H1 (cell line): ENCODE results near the gene KCNJ18. TPM values are rescaled to one million over a fixed set of nuclear protein-coding genes. Genes with fewer than 3 reads are reported as not detected.
"Not testable (repeated sequence)": the region's sequence is repeated elsewhere in the genome, so short reads cannot be mapped to it uniquely, and the experiment has no call there.

ENCODE experiments used
- CTCF ChIA-PET: fragments of 300-600 bp; sonication (Branson Sonifier 250); formaldehyde crosslinking; loops from one replicate; lab custom pipeline; 2021; ENCODE audit not compliant: partially characterized antibody; lab: Charles Lee
- POLR2A ChIA-PET: fragments of 300-600 bp; sonication (Branson Sonifier 250); formaldehyde crosslinking; loops from one replicate; lab custom pipeline; 2021; ENCODE audit warnings: inconsistent platforms; ENCODE audit not compliant: partially characterized antibody; lab: Charles Lee
- DNase-seq, 2 experiments: peaks; one replicate each; pipeline versions ENCODE4 v3.0.0 to v3.0.0-alpha.2; 2010 to 2022; ENCODE audit warnings: low spot score in 2 of 2, low read depth in 1 of 2, mixed read lengths in 1 of 2
- FAIRE-seq: peaks from 2 replicates; lab custom pipeline; 2011; peaks lifted over from hg19 to GRCh38; lab: Jason Lieb, UNC
- H2AFZ ChIP-seq: 2 replicates; pipeline ENCODE4 v1.8.1; 2012; ENCODE audit warnings: low read length, inconsistent platforms
- H2AK5ac ChIP-seq: 2 replicates; pipeline ENCODE4 v1.6.1; 2013; ENCODE audit warnings: low read depth, low read length
- H2BK120ac ChIP-seq: replicated peaks from 2 replicates; pipeline ENCODE3; 2013; ENCODE audit warnings: low read depth, low read length, inconsistent platforms
- H2BK12ac ChIP-seq: 2 replicates; pipeline ENCODE4 v1.6.1; 2013; ENCODE audit warnings: low read depth, low read length
- H2BK15ac ChIP-seq: 2 replicates; pipeline ENCODE4 v1.6.1; 2013; ENCODE audit warnings: low read length
- H2BK20ac ChIP-seq: 2 replicates; pipeline ENCODE4 v1.6.1; 2013; ENCODE audit warnings: low read length
- H2BK5ac ChIP-seq: 2 replicates; pipeline ENCODE4 v1.6.1; 2013; ENCODE audit warnings: low read depth, low read length
- H3K14ac ChIP-seq: 2 replicates; pipeline ENCODE4 v1.6.1; 2013; ENCODE audit warnings: inconsistent platforms; ENCODE audit not compliant: insufficient read length
- H3K18ac ChIP-seq: 2 replicates; pipeline ENCODE4 v1.6.1; 2013; ENCODE audit warnings: low read length; ENCODE audit errors: extremely low read depth
- H3K23ac ChIP-seq: 2 replicates; pipeline ENCODE4 v1.6.1; 2013; ENCODE audit warnings: inconsistent platforms; ENCODE audit not compliant: insufficient read length
- H3K23me2 ChIP-seq: 2 replicates; pipeline ENCODE4 v1.6.1; 2013; ENCODE audit warnings: low read depth, low read length
- H3K27ac ChIP-seq: 2 replicates; pipeline ENCODE4 v1.6.1; 2011; ENCODE audit warnings: low read depth, low read length, inconsistent platforms
- H3K27me3 ChIP-seq, 4 experiments: replicated peaks in 1 of 4; 1 replicate in 1 of 4; 2 replicates in 3 of 4; pipeline versions ENCODE4 v1.6.1 to v1.8.1; 2011 to 2013; ENCODE audit warnings: low read length in 3 of 4, mild to moderate bottlenecking in 3 of 4, inconsistent platforms in 2 of 4, mixed read lengths in 2 of 4, moderate library complexity in 1 of 4; ENCODE audit not compliant: control insufficient read depth in 3 of 4, insufficient read depth in 3 of 4; ENCODE audit errors: extremely low read depth in 1 of 4
- H3K36me3 ChIP-seq, 4 experiments: 2 replicates each; pipeline versions ENCODE4 v1.6.1 to v1.8.1; 2011 to 2013; ENCODE audit warnings: mild to moderate bottlenecking in 4 of 4, low read length in 3 of 4, moderate library complexity in 2 of 4, control low read depth in 1 of 4, inconsistent platforms in 1 of 4; ENCODE audit not compliant: insufficient read depth in 4 of 4, control insufficient read depth in 2 of 4
- H3K4ac ChIP-seq: replicated peaks from 2 replicates; pipeline ENCODE3; 2013; ENCODE audit warnings: low read length, low read depth, mixed read lengths, inconsistent platforms; ENCODE audit not compliant: insufficient read length
- H3K4me1 ChIP-seq, 4 experiments: replicated peaks in 1 of 4; 1 replicate in 1 of 4; 2 replicates in 3 of 4; pipeline versions ENCODE4 v1.6.1 to v1.8.1; 2011 to 2013; ENCODE audit warnings: low read length in 3 of 4, inconsistent platforms in 2 of 4, mixed read lengths in 1 of 4; ENCODE audit not compliant: insufficient read depth in 4 of 4, control insufficient read depth in 3 of 4
- H3K4me2 ChIP-seq, 2 experiments: 2 replicates each; pipeline versions ENCODE4 v1.6.1 to v1.8.1; 2011 to 2013; ENCODE audit warnings: low read depth in 2 of 2, low read length in 2 of 2, control low read depth in 1 of 2, inconsistent platforms in 1 of 2, mild to moderate bottlenecking in 1 of 2; ENCODE audit not compliant: insufficient read depth in 1 of 2
- H3K4me3 ChIP-seq, 4 experiments: fragments of 200-600, 300-600 bp in 1 of 4; sonication (generic), shearing (Covaris generic), sonication (Bioruptor Twin) in 1 of 4; 2 replicates each; pipeline versions ENCODE4 v1.5.1 to v1.8.1; 2011 to 2016; ENCODE audit warnings: low read length in 4 of 4, low read depth in 3 of 4, control low read depth in 2 of 4, inconsistent platforms in 2 of 4, mild to moderate bottlenecking in 2 of 4, mixed read lengths in 1 of 4, moderate library complexity in 1 of 4; ENCODE audit not compliant: insufficient read depth in 2 of 4; ENCODE audit errors: extremely low read depth in 1 of 4
- H3K56ac ChIP-seq: replicated peaks from 2 replicates; pipeline ENCODE3; 2013; ENCODE audit warnings: low read depth, mild to moderate bottlenecking, mixed read lengths, low read length, inconsistent platforms; ENCODE audit not compliant: insufficient read length
- H3K79me1 ChIP-seq: 2 replicates; pipeline ENCODE4 v1.6.1; 2013; ENCODE audit warnings: low read depth, low read length, control low read depth
- H3K79me2 ChIP-seq, 2 experiments: 2 replicates each; pipeline versions ENCODE4 v1.6.1 to v1.8.1; 2012 to 2013; ENCODE audit warnings: low read length in 2 of 2, mild to moderate bottlenecking in 2 of 2, inconsistent platforms in 1 of 2; ENCODE audit not compliant: insufficient read depth in 2 of 2, control insufficient read depth in 1 of 2
- H3K9ac ChIP-seq, 4 experiments: replicated peaks in 1 of 4; 1 replicate in 1 of 4; 2 replicates in 3 of 4; pipeline versions ENCODE4 v1.6.1 to v1.8.1; 2011 to 2013; ENCODE audit warnings: low read depth in 3 of 4, low read length in 3 of 4, control low read depth in 2 of 4, mild to moderate bottlenecking in 2 of 4, moderate library complexity in 2 of 4, inconsistent platforms in 1 of 4; ENCODE audit errors: extremely low read depth in 1 of 4
- H3K9me3 ChIP-seq, 2 experiments: 2 replicates each; pipeline versions ENCODE4 v1.6.1 to v1.8.1; 2012 to 2013; ENCODE audit warnings: mild to moderate bottlenecking in 2 of 2, moderate library complexity in 2 of 2, control low read depth in 1 of 2, inconsistent platforms in 1 of 2, low read depth in 1 of 2, low read length in 1 of 2, mixed read lengths in 1 of 2; ENCODE audit not compliant: insufficient read depth in 2 of 2
- H4K20me1 ChIP-seq, 2 experiments: replicated peaks in 1 of 2; 2 replicates each; pipeline versions ENCODE3 to v1.8.1; 2011 to 2013; ENCODE audit warnings: inconsistent platforms in 2 of 2, low read length in 2 of 2, mild to moderate bottlenecking in 1 of 2; ENCODE audit not compliant: insufficient read depth in 2 of 2, control insufficient read depth in 1 of 2
- H4K5ac ChIP-seq: 2 replicates; pipeline ENCODE4 v1.6.1; 2013; ENCODE audit warnings: low read length, low read depth, mixed read lengths, inconsistent platforms; ENCODE audit not compliant: insufficient read length
- H4K8ac ChIP-seq: 2 replicates; pipeline ENCODE4 v1.8.0; 2013; ENCODE audit warnings: mild to moderate bottlenecking, moderate library complexity, low read length, inconsistent platforms; ENCODE audit not compliant: insufficient read depth; ENCODE audit errors: extremely low read depth
- H4K91ac ChIP-seq: replicated peaks from 2 replicates; pipeline ENCODE3; 2013; ENCODE audit warnings: low read length, mixed read lengths, inconsistent platforms; ENCODE audit not compliant: insufficient read length
- WGBS, 2 experiments: shearing (Covaris generic) in 1 of 2; methylation state at CpG; one replicate each; pipeline versions ENCODE4 v1.1.6 to v1.1.7; 2013 to 2015; ENCODE audit warnings: low lambda C conversion rate in 2 of 2, mixed read lengths in 2 of 2, inconsistent platforms in 1 of 2, low coverage in 1 of 2, missing lambda C conversion rate in 1 of 2; ENCODE audit not compliant: insufficient replicate concordance in 2 of 2, insufficient coverage in 1 of 2, insufficient read length in 1 of 2; ENCODE audit errors: extremely low coverage in 1 of 2, missing lambda C conversion rate in 1 of 2; 5-methylcytosine and 5-hydroxymethylcytosine counted together
- polyA plus RNA-seq, 7 experiments: library from polyadenylated mRNA; depleted of rRNA in 3 of 7; stranded (reverse) in 5 of 7; unstranded in 2 of 7; fragments of >200 nt in 5 of 7; fragments of 200-250 nt in 2 of 7; gene quantifications; 1 replicate in 5 of 7; 2 replicates in 1 of 7; 4 replicates in 1 of 7; pipeline versions ENCODE4 v1.2.1 to v1.2.3, GENCODE V29; 2011 to 2013; ENCODE audit warnings: missing spikeins in 2 of 7, mixed read lengths in 2 of 7
- total RNA-seq: library from RNA; stranded (reverse); fragmentation: NEBNext Ultra II Directional; extraction: Animal tissue kit (Norgen Biotek cat#: 25700); gene quantifications from 2 replicates; pipeline ENCODE4 v1.2.1, GENCODE V29; 2021

The KCNJ18 gene
- total and polyA plus RNA-seq, 2 of the 8 experiments (the other 6 are each of a cell fraction or from before 2014, with no cell fraction given) = not detected

DNA sequence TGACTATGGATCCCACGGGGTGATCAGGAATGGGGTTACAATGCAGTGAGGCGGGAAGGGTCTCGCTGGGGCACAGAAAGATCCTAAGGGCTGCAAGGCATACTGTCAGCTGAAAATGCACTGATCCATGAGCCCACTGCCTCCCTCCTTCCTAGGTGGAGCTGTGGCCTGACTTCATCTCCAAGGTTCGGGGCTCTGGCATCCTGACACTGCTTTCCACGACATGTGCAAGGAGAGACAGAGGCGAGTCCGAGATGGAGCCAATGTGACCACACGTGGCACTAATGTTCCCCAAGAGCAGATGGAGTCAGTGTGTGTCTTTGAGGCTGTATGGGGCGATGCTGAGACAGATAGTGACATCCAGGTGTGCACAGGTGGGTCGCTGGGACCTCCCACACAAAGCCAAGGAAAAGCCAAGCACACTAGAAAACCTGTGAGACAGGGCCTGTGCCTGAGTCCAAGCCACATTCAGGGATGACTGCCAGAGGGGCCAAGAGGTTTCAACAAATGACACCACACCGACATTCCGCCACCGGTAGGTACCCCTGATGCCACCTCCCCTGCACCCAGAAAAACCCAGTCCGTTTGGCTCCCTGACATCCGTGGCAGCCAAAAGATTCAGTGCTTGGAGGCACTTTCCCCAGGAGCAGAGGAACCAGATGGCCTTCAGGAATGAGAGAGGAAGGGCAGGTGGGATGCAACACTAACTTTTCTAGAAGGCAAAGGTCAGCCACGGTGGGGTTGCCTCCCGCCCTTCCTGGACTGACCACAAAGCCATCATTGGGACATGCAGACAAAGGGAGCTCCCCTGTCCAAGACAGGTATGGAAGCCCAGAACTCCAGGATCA, 17.2 kb upstream of the KCNJ18 start:
- H3K79me2 ChIP-seq, H3K23ac ChIP-seq, H2BK12ac ChIP-seq, H3K27me3 ChIP-seq, H3K14ac ChIP-seq, H3K4me3 ChIP-seq, H3K36me3 ChIP-seq, H3K27ac ChIP-seq, POLR2A ChIA-PET, H3K23me2 ChIP-seq, CTCF ChIA-PET, H3K4ac ChIP-seq, H3K4me1 ChIP-seq, H3K56ac ChIP-seq, H4K91ac ChIP-seq, H2BK120ac ChIP-seq, H3K79me1 ChIP-seq, H4K20me1 ChIP-seq, H4K8ac ChIP-seq, H3K4me2 ChIP-seq, DNase-seq, H3K18ac ChIP-seq, H2BK15ac ChIP-seq, H2BK20ac ChIP-seq, H4K5ac ChIP-seq, H3K9ac ChIP-seq, FAIRE-seq, H2AK5ac ChIP-seq, H2BK5ac ChIP-seq, H2AFZ ChIP-seq: not testable (repeated sequence)
- peaks cover 54 to 92% of the 10 kb centered on the region in 2 experiments for H3K9me3 ChIP-seq
- WGBS, 2 experiments = 77% methylated on average over 17 of the region's 17 CpGs; no CpG with 5 or more reads in 1 of the 2 experiments

GRCh38 chr17:21675739-21676130, 16.6 kb upstream of the KCNJ18 start:
- H2BK120ac ChIP-seq, H3K27me3 ChIP-seq, H3K23me2 ChIP-seq, H3K9ac ChIP-seq, H2BK5ac ChIP-seq, H3K4me1 ChIP-seq, POLR2A ChIA-PET, CTCF ChIA-PET, DNase-seq, H2AK5ac ChIP-seq, H4K91ac ChIP-seq, H2BK15ac ChIP-seq, H2BK12ac ChIP-seq, H3K23ac ChIP-seq, H3K4me3 ChIP-seq, H2BK20ac ChIP-seq, FAIRE-seq, H4K8ac ChIP-seq, H2AFZ ChIP-seq, H3K27ac ChIP-seq, H3K56ac ChIP-seq, H3K14ac ChIP-seq, H3K36me3 ChIP-seq, H3K4ac ChIP-seq, H3K79me2 ChIP-seq, H3K79me1 ChIP-seq, H3K4me2 ChIP-seq, H4K5ac ChIP-seq, H3K18ac ChIP-seq, H4K20me1 ChIP-seq: not testable (repeated sequence)
- WGBS, 2 experiments = 78% methylated on average over 3 of the region's 3 CpGs; no CpG with 5 or more reads in 1 of the 2 experiments
- H3K9me3 ChIP-seq = peaks cover 53 to 92% of the 10 kb centered on the region in 2 experiments
